ENCODE data around the gene ERGIC1.

DNA sequence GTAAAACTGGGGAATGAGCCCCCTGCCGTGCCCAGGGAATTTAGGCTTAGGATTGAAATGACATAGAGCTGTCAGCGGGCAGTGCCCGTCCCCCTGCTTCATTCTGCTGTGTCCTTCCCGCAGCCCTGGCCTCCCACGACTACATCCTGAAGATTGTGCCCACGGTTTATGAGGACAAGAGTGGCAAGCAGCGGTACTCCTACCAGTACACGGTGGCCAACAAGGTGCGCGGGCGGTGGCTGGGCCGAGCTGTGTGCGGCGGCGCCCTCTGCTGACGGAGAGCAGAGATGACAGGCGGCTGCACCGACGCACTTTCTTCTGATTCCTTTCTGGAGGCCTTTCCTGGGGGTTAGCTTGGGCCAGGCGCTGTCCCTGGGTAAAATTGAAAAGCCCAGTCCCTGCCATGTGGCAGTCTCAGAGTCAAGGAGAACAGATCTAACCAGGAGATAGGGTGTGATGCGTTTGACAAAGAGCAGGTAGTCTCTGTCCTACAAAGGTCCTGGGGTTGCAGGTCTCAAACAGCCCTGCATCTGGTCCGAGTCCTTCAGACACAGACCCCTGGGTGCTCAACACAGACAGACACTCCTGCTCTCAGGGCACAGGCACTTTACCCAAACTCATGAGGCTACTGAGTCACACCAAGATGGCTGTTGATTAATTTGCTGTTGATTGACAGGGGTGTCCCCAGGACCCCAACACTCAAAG lies 98.4 kb downstream of the ERGIC1 start:
- TF ChIP-seq EZH2 (IDR thresholded peaks at IDR 0.05; ENCODE audit: low read depth, unreplicated experiment) (no peak), CTCF (conservative IDR thresholded peaks at IDR 0.05; ENCODE audit: low read depth in 2 of 2) (peak; percentile 83 to 94), POLR2AphosphoS5 (IDR thresholded peaks at IDR 0.05; ENCODE audit: low read depth) (0 out of 2 replicates have a peak, but pooled peaks have one; percentile 11), ETS1 (IDR thresholded peaks at IDR 0.05) (no peak), EZH2phosphoT487 (IDR thresholded peaks at IDR 0.05; ENCODE audit: unreplicated experiment) (no peak), JUNB (IDR thresholded peaks at IDR 0.05; ENCODE audit: unreplicated experiment) (no peak), ZNF462 (CRISPR knock-in tag; IDR thresholded peaks at IDR 0.05) (no peak), NANOG (IDR thresholded peaks at IDR 0.05; ENCODE audit: borderline replicate concordance) (no peak), CREB1 (CRISPR knock-in tag; IDR thresholded peaks at IDR 0.05; ENCODE audit: low read depth) (no peak), ZNF114 (CRISPR knock-in tag; IDR thresholded peaks at IDR 0.05) (no peak), ZNF331 (CRISPR knock-in tag; IDR thresholded peaks at IDR 0.05; ENCODE audit: low read depth) (no peak)
- TF ChIP-seq, protein P1, sequence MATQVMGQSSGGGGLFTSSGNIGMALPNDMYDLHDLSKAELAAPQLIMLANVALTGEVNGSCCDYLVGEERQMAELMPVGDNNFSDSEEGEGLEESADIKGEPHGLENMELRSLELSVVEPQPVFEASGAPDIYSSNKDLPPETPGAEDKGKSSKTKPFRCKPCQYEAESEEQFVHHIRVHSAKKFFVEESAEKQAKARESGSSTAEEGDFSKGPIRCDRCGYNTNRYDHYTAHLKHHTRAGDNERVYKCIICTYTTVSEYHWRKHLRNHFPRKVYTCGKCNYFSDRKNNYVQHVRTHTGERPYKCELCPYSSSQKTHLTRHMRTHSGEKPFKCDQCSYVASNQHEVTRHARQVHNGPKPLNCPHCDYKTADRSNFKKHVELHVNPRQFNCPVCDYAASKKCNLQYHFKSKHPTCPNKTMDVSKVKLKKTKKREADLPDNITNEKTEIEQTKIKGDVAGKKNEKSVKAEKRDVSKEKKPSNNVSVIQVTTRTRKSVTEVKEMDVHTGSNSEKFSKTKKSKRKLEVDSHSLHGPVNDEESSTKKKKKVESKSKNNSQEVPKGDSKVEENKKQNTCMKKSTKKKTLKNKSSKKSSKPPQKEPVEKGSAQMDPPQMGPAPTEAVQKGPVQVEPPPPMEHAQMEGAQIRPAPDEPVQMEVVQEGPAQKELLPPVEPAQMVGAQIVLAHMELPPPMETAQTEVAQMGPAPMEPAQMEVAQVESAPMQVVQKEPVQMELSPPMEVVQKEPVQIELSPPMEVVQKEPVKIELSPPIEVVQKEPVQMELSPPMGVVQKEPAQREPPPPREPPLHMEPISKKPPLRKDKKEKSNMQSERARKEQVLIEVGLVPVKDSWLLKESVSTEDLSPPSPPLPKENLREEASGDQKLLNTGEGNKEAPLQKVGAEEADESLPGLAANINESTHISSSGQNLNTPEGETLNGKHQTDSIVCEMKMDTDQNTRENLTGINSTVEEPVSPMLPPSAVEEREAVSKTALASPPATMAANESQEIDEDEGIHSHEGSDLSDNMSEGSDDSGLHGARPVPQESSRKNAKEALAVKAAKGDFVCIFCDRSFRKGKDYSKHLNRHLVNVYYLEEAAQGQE (IDR thresholded peaks at IDR 0.05; ENCODE audit: unreplicated experiment), result no peak
